Suppressor macrophage treated with lipopolysaccharide for 1 hour (primary cell): ENCODE measurements around the gene NDUFAF3.

Source experiments
- DNase-seq, 3 donors: peaks; one replicate each; pipeline ENCODE4 v3.0.0-alpha.2; 2020 to 2022

Gene NDUFAF3

GRCh38 chr3:49019941-49020329 lies 2.0 kb upstream of the NDUFAF3 start:
- peak; percentile 87 to 89 (median 88) for DNase-seq

GRCh38 chr3:49020330-49021212 lies 1.4 kb upstream of the NDUFAF3 start:
- peak; percentile 85 to 92 (median 86) for DNase-seq

- peak; percentile 100 for DNase-seq
Observed at GRCh38 chr3:49021213-49021812, 608 bp upstream of the NDUFAF3 start.

GRCh38 chr3:49022688-49023171 lies 809 bp downstream of the NDUFAF3 start:
- no peak for DNase-seq

- no peak for DNase-seq
Observed at GRCh38 chr3:49023775-49024174, 1.9 kb downstream of the NDUFAF3 start.

GRCh38 chr3:49024449-49024848 lies 2.5 kb downstream of the NDUFAF3 start:
- no peak for DNase-seq

- no peak for DNase-seq
Observed at GRCh38 chr3:49025005-49025792, 3.3 kb downstream of the NDUFAF3 start.

GRCh38 chr3:49025793-49026520 lies 4.0 kb downstream of the NDUFAF3 start:
- DNase-seq: no peak

GRCh38 chr3:49026536-49026935 lies 4.6 kb downstream of the NDUFAF3 start:
- no peak for DNase-seq

GRCh38 chr3:49027634-49028033 lies 5.7 kb downstream of the NDUFAF3 start:
- DNase-seq: no peak

GRCh38 chr3:49028298-49028672 lies 6.4 kb downstream of the NDUFAF3 start:
- no peak for DNase-seq

- peak; percentile 97 to 99 (median 99) for DNase-seq
Observed at GRCh38 chr3:49028673-49029562, 7.0 kb downstream of the NDUFAF3 start, which contains the start of gene IMPDH2. TSS of gene IMPDH2 (minus strand) at chr3:49029398. CDS start at chr3:49029350, 48 bp downstream.

- DNase-seq: no peak
Observed at GRCh38 chr3:49029563-49029884, 7.6 kb downstream of the NDUFAF3 start.

GRCh38 chr3:49030321-49030720 lies 8.4 kb downstream of the NDUFAF3 start:
- no peak for DNase-seq

GRCh38 chr3:49032646-49033304 lies 10.9 kb downstream of the NDUFAF3 start:
- no peak for DNase-seq

- DNase-seq: no peak
Observed at GRCh38 chr3:49034650-49035049, 12.7 kb downstream of the NDUFAF3 start.

GRCh38 chr3:49035281-49035680 lies 13.4 kb downstream of the NDUFAF3 start:
- DNase-seq: peak; percentile 60 to 81 (median 75)

GRCh38 chr3:49053543-49053942 lies 31.6 kb downstream of the NDUFAF3 start:
- DNase-seq: peak in 1 of 3 donors; percentile 7

- DNase-seq: no peak
Observed at GRCh38 chr3:49054344-49054862, 32.5 kb downstream of the NDUFAF3 start.

GRCh38 chr3:49057268-49057667 lies 35.3 kb downstream of the NDUFAF3 start:
- no peak for DNase-seq

- no peak for DNase-seq
Observed at GRCh38 chr3:49058011-49058410, 36.1 kb downstream of the NDUFAF3 start.
